Transverse colon (tissue), 4 donors: ENCODE data around the gene DPP7.

ENCODE experiments used
- EP300 ChIP-seq: sonication (generic); formaldehyde crosslinking; IDR thresholded peaks from one replicate; pipeline ENCODE4 v1.6.1; 2017; ENCODE audit warnings: antibody characterized with exemption, low read depth
- POLR2A ChIP-seq: fragments of 450-650 bp; IDR thresholded peaks from one replicate; pipeline ENCODE4 v1.6.1; 2016; ENCODE audit warnings: antibody characterized with exemption, mild to moderate bottlenecking, moderate library complexity
- POLR2AphosphoS5 ChIP-seq, 3 donors: sonication (generic); formaldehyde crosslinking; IDR thresholded peaks; one replicate each; pipeline ENCODE4 v1.6.1; 2016; ENCODE audit warnings: antibody characterized with exemption in 3 of 3
- TF ChIP-seq, protein P1 (sequence below), 5 experiments: fragments of 200-600 bp in 3 of 5; fragments of 450-650 bp in 2 of 5; sonication (generic) in 3 of 5; IDR thresholded peaks; 1 replicate in 2 of 5; 2 replicates in 3 of 5; pipeline ENCODE4 v1.5.1; 2016 to 2017; ENCODE audit warnings: antibody characterized with exemption in 5 of 5, inconsistent platforms in 3 of 5, mild to moderate bottlenecking in 2 of 5, moderate library complexity in 1 of 5

DNA sequence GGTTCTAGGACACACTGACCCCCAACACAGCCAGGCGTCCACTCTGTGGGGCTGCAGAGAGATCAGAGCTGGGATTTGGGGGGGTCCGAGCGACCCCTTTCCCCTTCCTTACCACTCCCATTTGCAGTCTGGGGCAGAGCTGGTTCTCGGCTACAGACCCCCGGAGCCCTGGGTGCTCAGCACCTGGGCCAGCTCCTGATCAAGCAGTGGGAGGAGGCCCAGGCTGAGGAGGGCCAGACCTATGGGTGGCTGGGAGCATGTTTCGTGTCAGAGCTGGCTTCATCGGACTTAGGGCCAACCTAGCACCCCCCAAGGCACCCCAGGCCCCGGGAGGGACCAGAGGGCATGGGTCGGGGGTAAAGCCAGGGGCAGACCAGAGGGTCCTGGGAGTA is 32.0 kb upstream of the DPP7 start:
- no peak for TF ChIP-seq POLR2A
- TF ChIP-seq, protein P1, sequence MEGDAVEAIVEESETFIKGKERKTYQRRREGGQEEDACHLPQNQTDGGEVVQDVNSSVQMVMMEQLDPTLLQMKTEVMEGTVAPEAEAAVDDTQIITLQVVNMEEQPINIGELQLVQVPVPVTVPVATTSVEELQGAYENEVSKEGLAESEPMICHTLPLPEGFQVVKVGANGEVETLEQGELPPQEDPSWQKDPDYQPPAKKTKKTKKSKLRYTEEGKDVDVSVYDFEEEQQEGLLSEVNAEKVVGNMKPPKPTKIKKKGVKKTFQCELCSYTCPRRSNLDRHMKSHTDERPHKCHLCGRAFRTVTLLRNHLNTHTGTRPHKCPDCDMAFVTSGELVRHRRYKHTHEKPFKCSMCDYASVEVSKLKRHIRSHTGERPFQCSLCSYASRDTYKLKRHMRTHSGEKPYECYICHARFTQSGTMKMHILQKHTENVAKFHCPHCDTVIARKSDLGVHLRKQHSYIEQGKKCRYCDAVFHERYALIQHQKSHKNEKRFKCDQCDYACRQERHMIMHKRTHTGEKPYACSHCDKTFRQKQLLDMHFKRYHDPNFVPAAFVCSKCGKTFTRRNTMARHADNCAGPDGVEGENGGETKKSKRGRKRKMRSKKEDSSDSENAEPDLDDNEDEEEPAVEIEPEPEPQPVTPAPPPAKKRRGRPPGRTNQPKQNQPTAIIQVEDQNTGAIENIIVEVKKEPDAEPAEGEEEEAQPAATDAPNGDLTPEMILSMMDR (IDR thresholded peaks at IDR 0.05), result no peak
- no peak for TF ChIP-seq POLR2AphosphoS5 (IDR thresholded peaks at IDR 0.05)
- TF ChIP-seq EP300, result no peak
